Neuronal stem cell (in vitro differentiated cells): ENCODE measurements around the gene RSU1.

Experiments
- DNase-seq: peaks from one replicate; pipeline ENCODE4 v3.0.0-alpha.2; 2013; ENCODE audit warnings: low spot score
- H2AFZ ChIP-seq: one replicate; pipeline ENCODE4 v1.6.1; 2013; ENCODE audit warnings: mild to moderate bottlenecking, low read length, inconsistent platforms
- H2AK5ac ChIP-seq: 2 replicates; pipeline ENCODE4 v1.6.1; 2013; ENCODE audit warnings: low read depth, mild to moderate bottlenecking, inconsistent platforms, low read length, moderate library complexity, mixed read lengths
- H2BK120ac ChIP-seq: 2 replicates; pipeline ENCODE4 v1.6.1; 2013; ENCODE audit warnings: low read depth, mild to moderate bottlenecking, inconsistent platforms, low read length, moderate library complexity, mixed read lengths
- H2BK12ac ChIP-seq: one replicate; pipeline ENCODE4 v1.6.1; 2013; ENCODE audit warnings: low read length, inconsistent platforms
- H2BK15ac ChIP-seq: 2 replicates; pipeline ENCODE4 v1.6.1; 2013; ENCODE audit warnings: mild to moderate bottlenecking, low read length, inconsistent platforms, mixed read lengths
- H2BK5ac ChIP-seq: one replicate; pipeline ENCODE4 v1.6.1; 2013; ENCODE audit warnings: inconsistent platforms, mild to moderate bottlenecking, low read length, moderate library complexity
- H3K14ac ChIP-seq: one replicate; pipeline ENCODE4 v1.6.1; 2013; ENCODE audit warnings: low read length, inconsistent platforms
- H3K18ac ChIP-seq: 2 replicates; pipeline ENCODE4 v1.6.1; 2013; ENCODE audit warnings: low read length, inconsistent platforms
- H3K23ac ChIP-seq: 2 replicates; pipeline ENCODE4 v1.6.1; 2013; ENCODE audit warnings: low read depth, mild to moderate bottlenecking, mixed read lengths, low read length, inconsistent platforms; ENCODE audit not compliant: poor library complexity
- H3K27ac ChIP-seq: replicated peaks from 3 replicates; pipeline ENCODE4 v1.5.1; 2013; ENCODE audit warnings: low read length, inconsistent platforms
- H3K27me3 ChIP-seq, 3 experiments: 2 replicates each; pipeline ENCODE4 v1.6.1; 2013; ENCODE audit warnings: low read length in 3 of 3, mild to moderate bottlenecking in 2 of 3, inconsistent platforms in 1 of 3, low read depth in 1 of 3, mixed read lengths in 1 of 3, moderate library complexity in 1 of 3; ENCODE audit not compliant: control insufficient read depth in 3 of 3, insufficient read depth in 3 of 3
- H3K36me3 ChIP-seq, 2 donors: replicated peaks in 1 of 2; 2 replicates each; pipeline ENCODE4 v1.6.1; 2013; ENCODE audit warnings: low read length in 2 of 2; ENCODE audit not compliant: control insufficient read depth in 2 of 2, insufficient read depth in 2 of 2
- H3K4ac ChIP-seq: 2 replicates; pipeline ENCODE4 v1.6.1; 2013; ENCODE audit warnings: inconsistent platforms, mild to moderate bottlenecking, low read length, moderate library complexity
- H3K4me1 ChIP-seq, 2 donors: 1 replicate in 1 of 2; 2 replicates in 1 of 2; pipeline ENCODE4 v1.6.1; 2013; ENCODE audit warnings: low read length in 2 of 2, low read depth in 1 of 2; ENCODE audit not compliant: control insufficient read depth in 2 of 2, insufficient read depth in 1 of 2
- H3K4me2 ChIP-seq: one replicate; pipeline ENCODE4 v1.6.1; 2013; ENCODE audit warnings: mild to moderate bottlenecking, low read length, inconsistent platforms; ENCODE audit not compliant: insufficient read depth, poor library complexity, severe bottlenecking
- H3K4me3 ChIP-seq, 2 donors: 2 replicates each; pipeline ENCODE4 v1.5.1; 2013; ENCODE audit warnings: low read length in 2 of 2, mild to moderate bottlenecking in 2 of 2, inconsistent platforms in 1 of 2, moderate library complexity in 1 of 2
- H3K79me1 ChIP-seq: one replicate; pipeline ENCODE4 v1.6.1; 2013; ENCODE audit warnings: low read depth, mild to moderate bottlenecking, inconsistent platforms, low read length, moderate library complexity
- H3K9ac ChIP-seq: one replicate; pipeline ENCODE4 v1.6.1; 2013; ENCODE audit warnings: mild to moderate bottlenecking, low read depth, low read length, inconsistent platforms; ENCODE audit not compliant: poor library complexity
- H3K9me3 ChIP-seq, 2 donors: replicated peaks in 1 of 2; 2 replicates each; pipeline versions ENCODE3 to v1.6.1; 2013; ENCODE audit warnings: low read length in 2 of 2, mild to moderate bottlenecking in 2 of 2, inconsistent platforms in 1 of 2, low read depth in 1 of 2, mixed read lengths in 1 of 2, moderate library complexity in 1 of 2; ENCODE audit not compliant: control insufficient read depth in 2 of 2, insufficient read depth in 1 of 2
- H4K8ac ChIP-seq: one replicate; pipeline ENCODE4 v1.6.1; 2013; ENCODE audit warnings: low read depth, mild to moderate bottlenecking, inconsistent platforms, low read length, moderate library complexity
- H4K91ac ChIP-seq: one replicate; pipeline ENCODE4 v1.6.1; 2013; ENCODE audit warnings: low read length, low read depth, mild to moderate bottlenecking, inconsistent platforms; ENCODE audit not compliant: poor library complexity
- WGBS, 2 donors: extraction: QIAGEN DNeasy Blood & Tissue Kit; methylation state at CpG; one replicate each; pipeline ENCODE4 v1.1.7; 2013; ENCODE audit warnings: missing lambda C conversion rate in 2 of 2, mixed read lengths in 1 of 2; ENCODE audit not compliant: insufficient read length in 2 of 2, insufficient replicate concordance in 1 of 2; ENCODE audit errors: extremely low coverage in 2 of 2; 5-methylcytosine and 5-hydroxymethylcytosine counted together

The RSU1 gene

GRCh38 chr10:16787361-16787791, 29.8 kb downstream of the RSU1 start:
- H3K4ac ChIP-seq: no peak overlapping the region
- H3K18ac ChIP-seq: peak overlapping the region; percentile 84
- no peak overlapping the region for H3K23ac ChIP-seq
- peaks cover 8 to 9% of the 10 kb centered on the region in 2 donors for H3K4me1 ChIP-seq
- no peak overlapping the region for H3K4me3 ChIP-seq
- H2AFZ ChIP-seq: no peak overlapping the region
- no peaks in the 10 kb centered on the region for H3K9me3 ChIP-seq
- no peak overlapping the region for H4K91ac ChIP-seq
- H3K4me2 ChIP-seq: no peak overlapping the region
- H3K79me1 ChIP-seq: no peaks in the 10 kb centered on the region
- no peaks in the 10 kb centered on the region for H3K36me3 ChIP-seq
- no peak overlapping the region for H4K8ac ChIP-seq
- no peak overlapping the region for H3K27ac ChIP-seq
- DNase-seq: no peak
- H2BK15ac ChIP-seq: peak overlapping the region; percentile 68
- no peak overlapping the region for H2BK12ac ChIP-seq
- no CpG with 5 or more reads among the region's 12 CpGs for WGBS, 2 donors
- no peaks in the 10 kb centered on the region for H3K27me3 ChIP-seq
- H3K9ac ChIP-seq: no peak overlapping the region
- no peak overlapping the region for H2BK120ac ChIP-seq
- no peak overlapping the region for H3K14ac ChIP-seq
- peak overlapping the region; percentile 93 for H2AK5ac ChIP-seq
- H2BK5ac ChIP-seq: no peak overlapping the region

- no peaks in the 10 kb centered on the region for H3K36me3 ChIP-seq
- no peak for DNase-seq
- H2AFZ ChIP-seq: no peak overlapping the region
- no peak overlapping the region for H3K4me3 ChIP-seq
- H2BK5ac ChIP-seq: no peak overlapping the region
- no peak overlapping the region for H3K27ac ChIP-seq
- no peak overlapping the region for H3K4me2 ChIP-seq
- H4K91ac ChIP-seq: no peak overlapping the region
- H3K9me3 ChIP-seq: no peaks in the 10 kb centered on the region
- H3K27me3 ChIP-seq: no peaks in the 10 kb centered on the region
- no peak overlapping the region for H3K4ac ChIP-seq
- no CpG with 5 or more reads among the region's 7 CpGs for WGBS, 2 donors
- no peak overlapping the region for H2BK120ac ChIP-seq
- H3K23ac ChIP-seq: no peak overlapping the region
- no peak overlapping the region for H3K14ac ChIP-seq
- H3K9ac ChIP-seq: no peak overlapping the region
- H3K79me1 ChIP-seq: no peaks in the 10 kb centered on the region
- no peak overlapping the region for H4K8ac ChIP-seq
- no peak overlapping the region for H2BK15ac ChIP-seq
- peaks cover 0 to 3% of the 10 kb centered on the region in 2 donors for H3K4me1 ChIP-seq
- H2AK5ac ChIP-seq: no peak overlapping the region
- H2BK12ac ChIP-seq: no peak overlapping the region
- no peak overlapping the region for H3K18ac ChIP-seq
Observed at GRCh38 chr10:16780338-16780880, 36.8 kb downstream of the RSU1 start.

GRCh38 chr10:16779384-16779915, 37.8 kb downstream of the RSU1 start:
- H3K4ac ChIP-seq: no peak overlapping the region
- no peaks in the 10 kb centered on the region for H3K27me3 ChIP-seq
- no peak overlapping the region for H3K18ac ChIP-seq
- H3K9ac ChIP-seq: no peak overlapping the region
- no peak overlapping the region for H2AFZ ChIP-seq
- no peak for DNase-seq
- no peak overlapping the region for H2AK5ac ChIP-seq
- H3K36me3 ChIP-seq: no peaks in the 10 kb centered on the region
- H2BK12ac ChIP-seq: no peak overlapping the region
- no peak overlapping the region for H4K91ac ChIP-seq
- H3K23ac ChIP-seq: no peak overlapping the region
- H3K9me3 ChIP-seq: no peaks in the 10 kb centered on the region
- H3K14ac ChIP-seq: no peak overlapping the region
- no peak overlapping the region for H3K27ac ChIP-seq
- no CpG with 5 or more reads among the region's 6 CpGs for WGBS, 2 donors
- no peak overlapping the region for H2BK5ac ChIP-seq
- H2BK15ac ChIP-seq: no peak overlapping the region
- no peak overlapping the region for H2BK120ac ChIP-seq
- peaks cover 0 to 3% of the 10 kb centered on the region in 2 donors for H3K4me1 ChIP-seq
- no peaks in the 10 kb centered on the region for H3K79me1 ChIP-seq
- H3K4me2 ChIP-seq: no peak overlapping the region
- H3K4me3 ChIP-seq: no peak overlapping the region
- no peak overlapping the region for H4K8ac ChIP-seq

- Histone ChIP-seq H3K18ac (no peak overlapping the region), H2BK5ac (no peak overlapping the region), H3K4me1 (peaks cover 0 to 5% of the 10 kb centered on the region in 2 donors), H3K27ac (no peak overlapping the region), H3K27me3 (no peaks in the 10 kb centered on the region), H2AFZ (peak overlapping the region; percentile 40), H4K91ac (no peak overlapping the region), H4K8ac (no peak overlapping the region), H3K4me2 (no peak overlapping the region), H3K9ac (no peak overlapping the region), H3K36me3 (no peaks in the 10 kb centered on the region), H3K14ac (no peak overlapping the region), H3K79me1 (no peaks in the 10 kb centered on the region), H2BK12ac (no peak overlapping the region), H3K4ac (no peak overlapping the region), H3K9me3 (no peaks in the 10 kb centered on the region), H3K4me3 (no peak overlapping the region), H2BK120ac (no peak overlapping the region), H2BK15ac (no peak overlapping the region), H3K23ac (no peak overlapping the region), H2AK5ac (no peak overlapping the region)
- peak; percentile 64 for DNase-seq
- WGBS, 2 donors: no CpG with 5 or more reads among the region's 7 CpGs
Observed at GRCh38 chr10:16777473-16778370, 39.5 kb downstream of the RSU1 start.
